Body of pancreas (tissue), 4 donors: ENCODE results near the gene DUOX2. TPM values are rescaled to one million over a fixed set of nuclear protein-coding genes. Genes with fewer than 3 reads are reported as not detected.

ENCODE experiments used
- ATAC-seq: fragments of 150-250 bp; one replicate; pipeline ENCODE4 v1.9.1; 2016
- DNase-seq, 4 donors: peaks; one replicate each; pipeline ENCODE4 v3.0.0-alpha.2; 2019
- H3K27ac ChIP-seq, 4 donors: fragments of 200-600 bp; sonication (generic); 1 replicate in 3 of 4; 2 replicates in 1 of 4; pipeline versions ENCODE4 v1.5.1 to v1.6.1; 2016 to 2019; ENCODE audit warnings: mild to moderate bottlenecking in 1 of 4, mixed read lengths in 1 of 4, moderate library complexity in 1 of 4
- H3K27me3 ChIP-seq, 2 donors: fragments of 200-600 bp; sonication (generic); one replicate each; pipeline ENCODE4 v1.6.0; 2016; ENCODE audit warnings: mild to moderate bottlenecking in 1 of 2
- H3K36me3 ChIP-seq, 2 donors: fragments of 200-600 bp; sonication (generic); replicated peaks in 1 of 2; 2 replicates each; pipeline ENCODE4 v1.5.1; 2016; ENCODE audit warnings: low read depth in 2 of 2; ENCODE audit not compliant: insufficient read depth in 1 of 2
- H3K4me1 ChIP-seq: fragments of 200-600 bp; sonication (generic); one replicate; pipeline ENCODE4 v1.6.0; 2016
- H3K4me3 ChIP-seq, 2 donors: fragments of 200-600 bp; sonication (generic); 1 replicate in 1 of 2; 2 replicates in 1 of 2; pipeline ENCODE4 v1.5.1; 2016 to 2019
- H3K9me3 ChIP-seq, 3 donors: fragments of 200-600 bp; sonication (generic); 1 replicate in 2 of 3; 2 replicates in 1 of 3; pipeline ENCODE4 v1.5.1; 2016
- CTCF ChIP-seq, 7 experiments: fragments of 450-650 bp in 4 of 7; fragments of 200-600 bp in 3 of 7; sonication (generic) in 3 of 7; IDR thresholded peaks; one replicate each; pipeline ENCODE4 v1.5.1; 2016 to 2019; ENCODE audit warnings: antibody characterized with exemption in 7 of 7
- POLR2A ChIP-seq, 3 donors: fragments of 450-650 bp; IDR thresholded peaks; one replicate each; pipeline ENCODE4 v1.6.1; 2016; ENCODE audit warnings: antibody characterized with exemption in 3 of 3, mild to moderate bottlenecking in 2 of 3
- WGBS, 2 donors: methylation state at CpG; one replicate each; pipeline ENCODE4 v1.1.5; 2017; 5-methylcytosine and 5-hydroxymethylcytosine counted together
- intact Hi-C: fragments of 100-400 bp; cut with DNase I; formaldehyde crosslinking; loops from one replicate; pipeline ENCODE4 v1.15.1; 2023
- total RNA-seq, 2 donors: library from RNA; depleted of rRNA; stranded (reverse); fragments of >200 nt; gene quantifications; one replicate each; pipeline ENCODE4 v1.1.0, GENCODE V29; 2016

DUOX2 gene
- total RNA-seq, result under 1 TPM; under 0.01 to 0.26 TPM

GRCh38 chr15:45114076-45114750 is at the start of gene DUOX2, which contains the start of gene DUOXA2:
DUOX2 (minus strand) TSS chr15:45114172; CDS start chr15:45113411, 761 bp downstream.
DUOXA2 (plus strand) TSS chr15:45114326; CDS start chr15:45114606, 280 bp downstream.
- WGBS, 2 donors, result 2 to 4% methylated on average over 25 to 42 of the region's 42 CpGs
- intact Hi-C loops, result no loop called here
- ATAC-seq (no peak), DNase-seq (no peak)
- TF ChIP-seq CTCF (IDR thresholded peaks at IDR 0.05), result no peak
- TF ChIP-seq POLR2A (IDR thresholded peaks at IDR 0.05), result no peak
- H3K36me3 ChIP-seq, result no peaks in the 10 kb centered on the region
- peaks cover 0 to 39% of the 10 kb centered on the region in 2 donors for H3K27me3 ChIP-seq
- peaks cover 41% of the 10 kb centered on the region for H3K4me1 ChIP-seq
- no peak within 1 kb of the TSS for H3K27ac ChIP-seq
- H3K9me3 ChIP-seq, result no peaks in the 10 kb centered on the region
- H3K4me3 ChIP-seq, result no peak within 1 kb of the TSS

GRCh38 chr15:45163508-45163856 is 49.5 kb upstream of the DUOX2 start:
- ATAC-seq (no peak), DNase-seq (no peak)
- WGBS, 2 donors, result 60 to 75% methylated on average over 5 to 9 of the region's 9 CpGs
- Histone ChIP-seq H3K9me3 (no peaks in the 10 kb centered on the region), H3K4me1 (peaks cover 29% of the 10 kb centered on the region), H3K36me3 (no peaks in the 10 kb centered on the region), H3K27ac (no peak overlapping the region), H3K27me3 (no peaks in the 10 kb centered on the region), H3K4me3 (no peak overlapping the region)
- TF ChIP-seq CTCF (IDR thresholded peaks at IDR 0.05) (no peak), POLR2A (IDR thresholded peaks at IDR 0.05) (no peak)
- intact Hi-C loops, result no loop called here

- H3K4me3 ChIP-seq, result no peak overlapping the region
- H3K4me1 ChIP-seq, result peaks cover 28% of the 10 kb centered on the region
- intact Hi-C loops, result no loop called here
- H3K27ac ChIP-seq, result no peak overlapping the region
- peak; percentile 78 to 98 (median 93) for TF ChIP-seq CTCF (IDR thresholded peaks at IDR 0.05)
- TF ChIP-seq POLR2A (IDR thresholded peaks at IDR 0.05), result no peak
- ATAC-seq (peak; percentile 56), DNase-seq (peak; percentile 81 to 89 (median 84))
- no peaks in the 10 kb centered on the region for H3K9me3 ChIP-seq
- whole genome bisulfite sequencing, 2 donors, result 0 to 7% methylated on average over 7 of the region's 7 CpGs
- no peaks in the 10 kb centered on the region for H3K36me3 ChIP-seq
- no peaks in the 10 kb centered on the region for H3K27me3 ChIP-seq
Measured at GRCh38 chr15:45162771-45163507, 49.0 kb upstream of the DUOX2 start.

GRCh38 chr15:45161666-45162065 is 47.7 kb upstream of the DUOX2 start:
- no peaks in the 10 kb centered on the region for H3K27me3 ChIP-seq
- DNase-seq (no peak), ATAC-seq (no peak)
- intact Hi-C loops, result no loop called here
- no peak overlapping the region for H3K27ac ChIP-seq
- no peak overlapping the region for H3K4me3 ChIP-seq
- peaks cover 22% of the 10 kb centered on the region for H3K4me1 ChIP-seq
- TF ChIP-seq POLR2A (IDR thresholded peaks at IDR 0.05) (no peak), CTCF (IDR thresholded peaks at IDR 0.05) (no peak)
- H3K36me3 ChIP-seq, result no peaks in the 10 kb centered on the region
- 84 to 90% methylated on average over 7 to 9 of the region's 14 CpGs for WGBS, 2 donors
- H3K9me3 ChIP-seq, result no peaks in the 10 kb centered on the region
